NCI-H2196 (cell line): ENCODE measurements around the gene DYNLT5.
"Not testable (repeated sequence)": the region's sequence is repeated elsewhere in the genome, so short reads cannot be mapped to it uniquely, and the experiment has no call there.

Experiments
- DNase-seq: peaks from one replicate; lab custom pipeline; 2025; ENCODE audit not compliant: unreplicated experiment; lab: John Stamatoyannopoulos, UW

The DYNLT5 gene, protein sequence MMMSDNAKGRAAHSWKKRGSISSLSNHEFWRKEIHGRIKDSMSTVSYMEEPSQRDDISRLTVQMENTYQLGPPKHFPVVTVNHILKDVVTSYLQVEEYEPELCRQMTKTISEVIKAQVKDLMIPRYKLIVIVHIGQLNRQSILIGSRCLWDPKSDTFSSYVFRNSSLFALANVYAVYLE

DNA sequence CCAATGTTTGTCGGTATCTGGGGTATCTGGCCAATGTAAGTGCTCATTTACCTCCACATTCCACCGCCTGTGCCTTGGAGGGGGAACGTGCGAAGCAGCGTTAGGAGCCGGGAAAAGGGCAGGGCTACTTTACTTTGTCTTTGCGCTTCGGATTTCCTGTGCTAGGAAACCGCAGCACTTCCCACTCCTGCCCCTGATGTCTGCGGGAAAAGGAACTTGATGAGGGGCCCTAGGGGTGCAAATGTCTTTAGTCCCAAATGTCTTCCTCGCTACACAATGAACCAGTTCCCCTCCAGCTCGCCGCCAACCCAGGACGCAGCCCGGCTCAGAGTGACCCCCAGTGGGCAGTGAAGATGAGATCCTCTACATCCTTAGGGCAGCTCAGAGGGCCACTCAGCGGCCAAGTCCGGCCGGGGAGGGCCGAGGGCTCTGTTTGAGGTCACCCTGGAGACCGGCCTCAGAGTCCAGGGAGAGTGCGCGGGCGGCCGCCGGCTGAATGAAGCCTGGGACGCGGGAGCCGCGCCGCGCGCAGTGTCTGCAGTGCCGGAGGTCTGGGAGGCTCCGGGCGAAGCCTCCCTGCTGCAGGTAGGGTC, at the start of gene DYNLT5:
TSS of gene DYNLT5 (plus strand) at position 460 of the 593 bp plus-strand sequence. CDS start 2,200 bp downstream, outside the sequence.
- no peak for DNase-seq

DNA sequence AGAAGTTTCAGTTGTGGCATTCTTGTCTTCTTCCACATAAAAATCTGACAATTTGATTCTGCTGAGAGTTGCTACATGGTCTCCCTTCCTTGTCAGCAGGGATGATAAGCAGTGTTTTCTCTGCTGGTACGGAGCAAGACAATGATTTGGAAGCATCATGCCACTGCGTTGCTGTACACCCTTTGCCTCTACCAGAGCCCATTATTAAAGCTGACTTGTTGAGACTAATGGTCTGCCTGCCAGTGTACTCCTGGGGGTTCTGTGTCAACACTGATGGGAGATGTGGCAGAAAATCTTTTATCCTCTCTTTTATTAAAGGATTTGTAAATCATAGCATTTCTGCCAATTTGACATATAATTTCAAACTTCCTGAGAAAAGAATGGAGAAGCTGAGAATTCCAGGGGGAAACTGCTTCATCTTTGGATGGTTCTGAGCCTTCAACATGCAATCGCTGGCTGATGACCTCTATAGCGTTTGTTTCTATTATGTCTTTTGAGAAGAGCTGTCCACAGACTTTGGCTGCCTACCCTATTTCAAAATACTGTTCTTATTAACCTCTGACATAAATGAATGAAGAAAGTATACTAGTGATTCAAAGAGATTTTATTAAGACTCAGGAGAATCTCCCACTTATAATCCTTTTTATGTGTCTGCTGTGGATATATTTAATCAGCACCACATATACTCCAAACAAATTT, 47.9 kb upstream of the DYNLT5 start:
- DNase-seq: no peak

DNA sequence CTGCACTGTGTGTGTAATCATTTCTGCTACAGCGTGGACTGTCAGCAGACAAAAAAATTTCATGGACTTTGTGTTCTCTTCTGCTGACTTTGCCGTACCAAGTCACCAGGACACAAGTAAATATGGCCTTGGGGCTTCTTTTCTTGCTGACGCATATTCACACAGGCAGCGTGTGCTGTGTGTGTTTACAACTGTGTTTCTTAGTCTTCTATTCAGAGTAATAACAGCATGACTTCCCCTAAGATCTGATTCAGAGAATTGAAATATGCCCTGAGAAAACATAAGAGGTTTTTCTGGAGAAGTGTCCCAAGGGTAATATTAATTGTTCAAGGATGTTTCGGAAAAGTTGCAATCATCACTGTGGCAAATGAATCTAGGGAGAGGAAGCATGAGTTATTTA, 47.1 kb upstream of the DYNLT5 start:
- DNase-seq: no peak

DNA sequence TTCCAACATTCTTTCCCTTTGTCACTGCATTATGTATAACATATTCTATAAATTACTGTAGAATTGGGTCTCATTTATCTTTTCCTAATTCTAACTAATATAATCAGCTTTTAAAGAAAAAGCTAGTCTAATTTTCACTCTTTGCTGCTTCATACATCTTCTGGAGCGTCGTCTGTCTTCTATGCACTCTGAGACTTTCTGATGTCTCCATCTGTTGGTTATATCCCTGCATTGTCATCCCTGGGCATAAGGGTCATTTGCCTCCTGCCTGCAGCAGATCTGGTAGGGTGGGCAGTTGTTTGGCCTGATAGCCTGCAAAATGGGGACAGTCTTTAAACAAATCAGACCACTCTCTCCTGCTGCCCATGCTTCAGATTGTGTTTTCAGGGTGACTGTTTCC, 40.8 kb upstream of the DYNLT5 start:
- no peak for DNase-seq

DNA sequence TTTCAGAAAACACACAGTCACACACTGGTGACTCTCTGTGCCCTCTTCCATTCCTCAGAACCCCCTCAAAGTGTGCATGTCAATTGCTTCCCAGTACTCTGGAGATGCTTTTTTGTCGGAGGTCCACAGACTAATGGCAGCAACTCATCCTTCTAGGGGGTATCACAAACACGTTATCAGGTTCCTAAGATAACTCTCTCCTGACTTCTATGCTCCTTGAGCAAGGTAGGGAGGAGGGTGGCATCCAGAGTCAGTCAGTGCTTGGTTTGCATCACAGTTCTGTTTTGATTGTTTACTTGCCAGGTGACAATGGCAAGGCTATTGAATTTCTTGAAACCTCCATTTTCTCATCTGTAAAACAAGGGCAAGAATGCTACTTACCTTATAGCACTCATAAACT, 39.4 kb upstream of the DYNLT5 start:
- DNase-seq: no peak

DNA sequence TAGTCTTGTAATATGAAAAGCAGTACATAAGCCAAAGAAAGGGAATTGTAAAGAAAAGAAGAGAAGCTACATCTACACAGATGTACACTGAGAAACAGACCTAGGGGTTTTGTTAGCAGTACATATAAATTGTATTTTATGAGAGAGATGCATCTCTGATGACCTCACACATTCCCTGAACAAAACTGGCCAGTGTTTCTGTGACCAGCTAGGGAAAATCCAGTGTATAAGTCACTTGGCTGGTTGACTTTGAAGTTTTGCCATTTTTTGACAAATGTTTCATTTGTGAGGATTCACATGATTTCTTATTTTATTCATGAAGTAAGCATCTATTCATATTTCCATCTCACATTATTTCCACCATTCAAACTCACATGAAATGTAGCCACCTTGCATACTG, 28.3 kb upstream of the DYNLT5 start:
- no peak for DNase-seq

DNA sequence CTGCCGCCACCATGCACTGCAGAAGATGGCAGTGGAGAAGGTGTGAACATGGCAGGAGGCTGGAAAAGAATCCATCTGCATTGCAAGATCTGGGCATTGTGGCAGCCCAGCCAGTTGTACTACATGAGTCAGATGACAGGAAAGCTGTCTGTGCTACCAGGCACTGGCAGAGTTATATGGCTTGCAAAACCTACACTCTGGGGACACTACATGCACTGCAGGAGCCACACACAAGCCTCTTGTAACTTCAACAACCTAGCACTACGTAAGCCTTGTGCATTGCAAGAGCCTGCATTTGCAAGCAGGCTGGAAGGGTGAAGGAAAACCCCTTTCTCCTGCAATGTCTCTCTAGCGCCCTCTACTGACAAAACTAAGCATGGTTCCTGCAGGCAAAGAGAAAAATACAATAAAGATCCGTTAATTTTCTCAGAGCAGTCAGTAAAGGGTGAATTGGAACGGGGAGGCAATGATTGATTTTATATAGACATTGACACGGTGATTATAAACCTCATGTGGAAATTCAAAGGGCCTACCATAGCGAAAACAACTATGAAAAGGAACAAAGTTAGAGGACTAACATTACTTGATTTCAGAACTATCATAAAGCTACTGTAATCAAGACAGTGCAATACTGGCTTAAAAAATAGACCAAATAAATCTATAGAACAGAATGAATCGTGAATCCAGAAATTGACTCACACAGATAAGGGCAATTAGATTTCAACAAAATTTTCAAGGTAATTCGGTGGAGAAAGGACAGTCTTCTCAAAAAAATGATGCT, 26.2 kb upstream of the DYNLT5 start:
- peak; percentile 77 for DNase-seq

DNA sequence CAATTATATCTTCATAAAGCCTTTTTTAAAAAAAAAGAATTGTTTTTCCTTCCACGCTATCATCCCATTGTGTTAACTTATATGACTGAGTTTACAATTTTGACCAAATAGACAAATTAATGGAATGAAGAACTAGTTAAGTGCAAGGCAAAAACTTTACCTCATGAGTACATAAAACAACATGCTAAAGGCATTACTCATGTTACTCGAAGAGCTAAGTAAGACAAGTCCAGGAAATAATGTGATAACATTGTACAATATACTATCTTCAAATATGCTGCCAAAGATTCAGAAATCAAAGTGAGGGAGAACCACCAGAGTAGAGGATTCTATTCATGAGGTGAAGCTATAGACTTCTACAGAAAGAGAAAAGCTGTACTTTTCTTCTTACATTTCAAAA, 24.2 kb upstream of the DYNLT5 start:
- DNase-seq: no peak

DNA sequence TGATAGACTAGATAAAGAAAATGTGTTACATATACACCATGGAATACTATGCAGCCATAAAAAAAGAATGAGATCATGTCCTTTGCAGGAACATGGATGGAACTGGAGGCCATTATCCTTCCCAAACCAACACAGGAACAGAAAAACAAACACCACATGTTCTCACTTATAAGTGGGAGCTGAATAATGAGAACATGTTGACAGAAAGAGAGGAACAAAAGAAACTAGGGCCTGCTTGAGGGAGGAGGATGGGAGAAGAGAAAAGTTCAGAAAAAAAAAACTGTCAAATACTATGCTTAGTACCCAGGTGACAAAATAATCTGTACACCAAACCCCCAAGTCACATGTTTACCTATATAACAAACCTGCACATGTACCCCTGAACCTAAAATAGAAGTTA, 23.5 kb upstream of the DYNLT5 start:
- not testable (repeated sequence) for DNase-seq

DNA sequence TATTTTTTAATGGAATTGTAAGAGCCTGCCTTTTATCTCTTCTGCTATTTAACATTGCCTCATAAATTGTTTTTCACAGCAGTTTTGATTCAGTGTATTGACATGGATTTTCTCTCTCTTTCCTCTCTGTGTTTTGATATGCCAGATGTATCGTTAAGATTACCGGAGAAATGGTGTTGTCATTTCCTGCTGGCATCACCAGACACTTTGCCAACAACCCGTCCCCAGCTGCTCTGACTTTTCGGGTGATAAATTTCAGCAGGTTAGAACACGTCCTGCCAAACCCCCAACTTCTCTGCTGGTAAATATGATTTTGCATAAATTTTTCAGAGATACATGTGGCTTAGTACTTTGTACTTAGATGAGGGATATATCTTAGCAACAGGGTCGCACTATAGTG, 23.1 kb upstream of the DYNLT5 start:
- DNase-seq: no peak

DNA sequence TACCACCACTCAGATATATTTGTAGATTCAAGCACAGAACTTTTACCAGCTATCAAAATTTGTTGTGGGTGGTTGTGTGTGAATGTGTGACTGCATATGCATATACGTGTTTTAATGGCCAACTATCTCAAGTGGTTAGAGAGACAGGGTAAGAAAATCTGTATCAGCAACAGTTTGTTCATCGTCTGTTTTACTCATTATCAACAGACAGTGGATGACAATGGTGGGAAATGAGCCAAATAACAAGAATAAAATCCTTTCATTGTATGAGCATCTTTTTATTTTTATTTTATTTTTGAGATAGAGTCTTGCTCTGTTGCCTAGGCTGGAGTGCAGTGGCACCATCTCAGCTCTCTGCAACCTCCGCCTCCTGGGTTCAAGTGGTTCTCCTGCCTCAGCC, 22.7 kb upstream of the DYNLT5 start:
- DNase-seq: no peak

DNA sequence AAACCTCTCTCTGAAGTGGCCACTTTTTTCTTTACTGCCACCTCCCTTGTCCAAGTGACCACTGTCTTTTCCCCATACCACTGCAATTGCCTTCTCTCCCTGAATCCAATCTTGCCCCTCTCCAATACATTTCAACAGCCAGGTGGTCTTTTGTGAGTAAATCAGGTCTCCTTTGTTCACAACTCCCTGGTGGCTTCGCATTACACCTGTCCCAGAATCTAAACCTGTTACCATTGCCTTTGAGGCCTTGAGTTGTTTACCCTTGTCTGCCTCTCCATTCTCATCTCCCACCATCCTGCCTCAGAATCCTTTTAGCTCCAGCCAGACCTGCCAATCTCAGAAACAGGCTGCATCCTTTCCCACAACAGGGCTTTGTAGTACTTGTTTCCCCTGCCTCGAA, 21.8 kb upstream of the DYNLT5 start:
- no peak for DNase-seq

DNA sequence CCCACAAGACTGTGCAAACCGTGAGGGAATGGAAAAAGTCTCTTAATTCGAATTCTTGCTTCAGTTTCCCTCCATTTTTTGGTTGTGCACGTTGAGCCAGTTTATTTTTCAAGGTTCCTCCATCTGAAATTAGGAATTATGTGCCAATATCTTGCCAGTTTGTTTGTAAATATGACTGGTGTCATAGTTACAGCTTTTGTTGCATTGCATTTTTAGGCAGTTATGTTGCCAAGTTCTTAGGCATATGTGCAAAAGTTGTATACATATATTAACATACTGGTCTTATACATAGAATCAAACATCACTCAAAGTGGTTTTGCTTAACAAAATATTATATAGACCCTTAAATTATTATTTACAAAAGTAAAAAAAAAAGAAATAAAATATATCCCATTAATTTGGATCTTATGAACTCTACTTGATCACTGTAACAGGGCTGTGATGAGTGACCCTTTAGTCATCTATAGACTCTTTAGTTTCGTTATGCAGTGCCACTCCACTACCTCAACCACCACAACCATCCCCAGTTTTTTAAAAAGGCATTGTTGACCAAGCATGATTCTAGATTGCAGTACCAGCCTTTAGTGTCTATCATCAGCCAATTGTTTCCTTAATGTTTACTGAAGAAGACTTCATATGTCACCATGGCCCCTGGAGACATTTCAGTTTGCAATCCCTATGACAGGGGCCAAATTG, 20.9 kb upstream of the DYNLT5 start:
- no peak for DNase-seq

DNA sequence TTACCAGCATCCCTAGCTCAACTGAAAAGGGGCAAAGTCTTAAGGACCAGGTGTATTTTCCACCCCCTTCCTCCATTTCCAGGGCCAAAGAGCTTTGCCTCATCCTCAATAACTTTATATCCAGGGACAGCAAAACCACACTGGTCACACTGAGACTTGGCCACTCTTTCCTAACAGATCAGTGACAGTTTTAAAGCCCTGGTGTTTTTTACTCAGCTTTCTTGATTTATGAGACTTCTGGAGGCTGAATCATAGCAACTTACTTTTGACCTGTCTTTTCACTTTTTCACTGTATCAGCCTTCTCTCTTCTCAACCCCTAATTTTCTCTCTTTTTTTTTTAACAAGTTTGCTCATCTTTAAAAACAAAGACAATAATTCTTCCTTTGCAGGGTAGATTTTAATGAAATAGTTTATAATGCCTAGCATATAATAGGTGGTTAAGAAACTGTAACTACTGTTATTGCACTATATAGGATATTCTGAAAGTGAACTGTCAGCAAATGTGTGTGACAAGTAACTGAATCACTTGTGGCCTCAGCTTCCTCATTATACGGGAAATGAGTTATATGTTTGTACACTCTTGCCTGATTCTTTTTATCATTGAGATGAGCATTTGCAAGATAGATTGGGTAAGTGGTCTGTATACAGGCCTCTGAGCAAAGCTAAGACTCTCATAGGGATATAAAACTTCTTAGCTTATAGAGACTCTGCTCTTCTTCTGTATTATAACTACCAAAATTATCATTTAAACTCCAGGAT, 19.7 kb upstream of the DYNLT5 start:
- no peak for DNase-seq

DNA sequence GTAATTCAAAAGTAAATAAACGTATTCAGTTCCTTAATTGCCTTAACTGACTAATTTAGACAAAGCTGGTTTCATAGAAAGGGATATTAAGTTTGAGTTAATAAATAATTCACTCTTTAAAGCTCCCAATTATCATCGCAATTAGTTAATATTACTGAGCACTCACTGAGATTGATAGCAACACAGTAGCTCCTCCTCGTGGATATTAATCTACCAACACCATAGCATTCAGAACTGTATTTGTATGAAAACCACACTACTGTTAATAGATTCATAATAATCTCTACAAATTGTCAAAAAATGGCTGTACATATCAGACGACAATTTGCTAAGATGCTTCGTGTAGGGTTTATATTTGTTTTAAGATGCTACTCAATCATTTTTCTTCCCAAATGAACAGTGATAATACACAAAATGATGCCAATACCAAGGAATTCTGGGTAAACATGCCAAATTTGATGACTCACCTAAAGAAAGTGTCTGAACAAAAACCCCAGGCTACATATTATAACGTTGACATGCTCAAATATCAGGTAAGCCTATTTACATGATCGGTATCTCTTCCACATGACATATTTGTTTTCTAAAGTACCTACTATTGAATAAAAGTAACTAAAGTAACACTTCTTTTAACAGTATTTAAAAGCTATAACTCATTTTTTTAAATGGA, 18.8 kb upstream of the DYNLT5 start:
- DNase-seq: no peak

DNA sequence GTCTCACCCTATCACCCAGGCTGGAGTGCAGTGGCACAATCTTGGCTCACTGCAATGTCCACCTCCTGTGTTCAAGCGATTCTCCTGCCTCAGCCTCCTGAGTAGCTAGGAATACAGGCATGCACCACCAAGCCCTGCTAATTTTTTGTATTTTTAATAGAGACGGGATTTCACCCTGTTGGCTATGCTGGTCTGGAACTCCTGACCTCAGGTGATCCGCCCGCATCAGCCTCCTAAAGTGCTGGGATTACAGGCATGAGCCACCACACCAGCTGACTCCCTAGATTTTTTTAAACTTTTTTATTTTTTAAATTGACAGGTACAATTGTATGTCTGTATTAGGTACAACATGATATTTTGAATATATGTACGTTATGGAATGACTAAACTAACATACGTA, 17.7 kb upstream of the DYNLT5 start:
- not testable (repeated sequence) for DNase-seq

DNA sequence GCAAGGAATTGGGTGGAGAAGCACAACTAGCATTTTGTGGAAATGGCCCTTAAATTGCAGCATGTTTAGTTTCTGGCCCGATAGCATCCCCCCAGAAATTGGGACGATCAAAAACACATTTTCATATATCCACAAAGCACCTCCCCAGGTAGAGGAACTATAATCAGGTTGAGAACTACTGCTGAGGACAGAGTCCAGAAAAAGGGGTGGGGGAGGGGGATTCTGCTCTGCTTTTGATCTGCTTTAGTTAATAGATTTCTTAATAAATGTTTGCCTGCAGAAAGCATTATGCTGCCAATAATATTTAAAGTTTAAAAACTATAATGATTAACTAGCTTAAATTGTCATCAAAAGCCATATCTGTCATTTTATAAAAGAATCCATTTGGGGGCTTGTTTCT, 14.4 kb upstream of the DYNLT5 start:
- no peak for DNase-seq

DNA sequence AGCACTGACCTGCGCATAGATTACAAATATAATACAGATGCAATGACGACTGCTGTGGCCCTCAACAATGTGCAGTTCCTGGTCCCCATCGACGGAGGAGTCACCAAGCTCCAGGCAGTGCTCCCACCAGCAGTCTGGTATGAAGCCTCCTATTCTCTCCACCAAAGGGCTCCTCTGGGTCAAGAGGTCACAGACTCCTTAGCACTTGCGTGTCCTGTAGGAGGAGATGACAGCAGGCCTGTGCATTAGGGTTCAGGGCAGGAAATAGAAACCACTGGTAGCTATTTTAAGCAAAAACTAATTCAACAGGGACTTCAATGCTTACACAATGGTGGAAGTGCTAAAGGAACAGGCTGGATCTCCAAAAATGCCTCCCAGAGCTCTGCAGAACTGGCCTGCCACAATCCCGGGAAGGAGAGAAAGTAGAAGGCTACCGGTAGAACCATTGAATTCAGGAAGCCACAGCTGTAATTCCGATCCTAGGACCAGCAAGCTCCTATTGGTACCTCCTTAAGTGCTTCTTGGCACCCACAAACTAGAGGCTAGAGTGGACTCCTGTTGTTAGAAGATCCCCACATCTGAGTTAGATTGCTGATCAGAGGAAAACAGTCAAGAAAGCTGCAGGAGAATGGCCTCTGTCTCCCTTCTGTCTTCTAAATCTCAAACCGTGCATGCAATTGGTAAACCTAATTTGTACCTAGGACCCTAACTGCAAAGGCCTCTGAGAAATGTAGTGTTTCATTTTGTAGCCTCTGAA, 12.7 kb upstream of the DYNLT5 start:
- no peak for DNase-seq

DNA sequence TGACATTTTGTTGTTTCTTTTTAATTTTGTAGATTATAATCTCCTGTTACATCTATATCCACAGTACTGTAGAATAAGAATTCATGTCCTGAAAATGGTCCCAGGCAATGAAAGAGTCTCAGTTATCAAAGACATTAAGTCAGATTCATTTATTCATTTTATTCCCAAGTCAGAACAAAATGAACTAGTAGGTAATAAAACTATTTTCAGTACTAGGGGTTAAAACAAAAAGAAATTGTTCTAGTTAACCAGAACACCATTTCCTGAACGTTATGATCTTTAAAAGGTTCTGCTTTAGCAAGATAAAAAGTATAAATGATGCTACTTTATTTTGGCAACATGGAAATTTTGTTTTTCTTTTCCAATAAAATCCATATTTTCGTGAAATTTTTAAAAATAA, 6.8 kb upstream of the DYNLT5 start:
- no peak for DNase-seq
